GM23248 (cell line): Measurements from ENCODE around the gene DGKH.
"Not testable (repeated sequence)": the region's sequence is repeated elsewhere in the genome, so short reads cannot be mapped to it uniquely, and the experiment has no call there.

Experiments
- EZH2 ChIP-seq: fragments of 200-600 bp; sonication (generic); IDR thresholded peaks from 2 replicates; pipeline ENCODE4 v1.6.1; 2018; ENCODE audit warnings: antibody characterized with exemption, mild to moderate bottlenecking; ENCODE audit not compliant: insufficient read depth, poor library complexity, severe bottlenecking
- EZH2phosphoT487 ChIP-seq: fragments of 200-600 bp; sonication (generic); IDR thresholded peaks from 2 replicates; pipeline ENCODE4 v1.6.1; 2018; ENCODE audit warnings: antibody characterized with exemption, moderate library complexity, mild to moderate bottlenecking, low read depth; ENCODE audit not compliant: insufficient read depth

DNA sequence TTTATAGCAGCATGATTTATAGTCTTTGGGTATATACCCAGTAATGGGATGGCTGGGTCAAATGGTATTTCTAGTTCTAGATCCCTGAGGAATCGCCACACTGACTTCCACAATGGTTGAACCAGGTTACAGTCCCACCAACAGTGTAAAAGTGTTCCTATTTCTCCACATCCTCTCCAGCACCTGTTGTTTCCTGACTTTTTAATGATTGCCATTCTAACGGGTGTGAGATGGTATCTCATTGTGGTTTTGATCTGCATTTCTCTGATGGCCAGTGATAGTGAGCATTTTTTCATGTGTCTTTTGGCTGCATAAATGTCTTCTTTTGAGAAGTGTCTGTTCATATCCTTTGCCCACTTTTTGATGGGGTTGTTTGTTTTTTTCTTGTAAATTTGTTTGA lies 114.9 kb downstream of the DGKH start:
- TF ChIP-seq EZH2, EZH2phosphoT487: not testable (repeated sequence)
